ENCODE results near the gene B3GNT7.

B3GNT7 gene

GRCh38 chr2:231376857-231377256 lies 18.7 kb upstream of the B3GNT7 start (continued):
- no peak for TF ChIP-seq ZNF514 (tag by site-specific recombination; IDR thresholded peaks at IDR 0.05)
- no peak for TF ChIP-seq ZNF223 (tag by site-specific recombination; IDR thresholded peaks at IDR 0.05)

GRCh38 chr2:231378026-231378722 lies 17.3 kb upstream of the B3GNT7 start:
- H3K4me3 ChIP-seq (ENCODE audit: low read depth, low read length) = no peak overlapping the region
- ChIA-PET CTCF (interaction anchor here (0.6 to 1.1 kb wide), 2 partner anchors 81 to 325 kb away, joined by 3 to 4 read pairs; no protein-coding TSS in a partner anchor), POLR2A (no interaction called here)
- no peak for TF ChIP-seq ZNF473 (tag by site-specific recombination; IDR thresholded peaks at IDR 0.05)
- peak; percentile 88 for TF ChIP-seq ZNF112 (tag by site-specific recombination; IDR thresholded peaks at IDR 0.05)
- H3K4me1 ChIP-seq (ENCODE audit: control insufficient read depth, insufficient read depth, low read length) = no peaks in the 10 kb centered on the region
- H3K36me3 ChIP-seq (ENCODE audit: control insufficient read depth in 2 of 2, insufficient read depth in 1 of 2, low read length in 2 of 2) = no peaks in the 10 kb centered on the region
- H3K9me3 ChIP-seq (ENCODE audit: control insufficient read depth, insufficient read depth, low read depth, low read length) = no peaks in the 10 kb centered on the region
- H3K27ac ChIP-seq (ENCODE audit: extremely low read depth, low read depth, low read length) = no peak overlapping the region

- Histone ChIP-seq H3K27ac (ENCODE audit: extremely low read depth, low read depth, low read length) (no peak overlapping the region), H3K9me3 (ENCODE audit: control insufficient read depth, insufficient read depth, low read depth, low read length) (no peaks in the 10 kb centered on the region), H3K36me3 (ENCODE audit: control insufficient read depth in 2 of 2, insufficient read depth in 1 of 2, low read length in 2 of 2) (no peaks in the 10 kb centered on the region), H3K4me3 (ENCODE audit: low read depth, low read length) (no peak overlapping the region), H3K4me1 (ENCODE audit: control insufficient read depth, insufficient read depth, low read length) (peaks cover 6% of the 10 kb centered on the region; the same call in 1 of the 2 replicates)
- no peak for TF ChIP-seq ZNF211 (tag by site-specific recombination; IDR thresholded peaks at IDR 0.05; ENCODE audit: low read depth)
- ChIA-PET CTCF (no interaction called here), POLR2A (no interaction called here)
These were observed 16.0 kb upstream of the B3GNT7 start for GRCh38 chr2:231379266-231380215.

DNA sequence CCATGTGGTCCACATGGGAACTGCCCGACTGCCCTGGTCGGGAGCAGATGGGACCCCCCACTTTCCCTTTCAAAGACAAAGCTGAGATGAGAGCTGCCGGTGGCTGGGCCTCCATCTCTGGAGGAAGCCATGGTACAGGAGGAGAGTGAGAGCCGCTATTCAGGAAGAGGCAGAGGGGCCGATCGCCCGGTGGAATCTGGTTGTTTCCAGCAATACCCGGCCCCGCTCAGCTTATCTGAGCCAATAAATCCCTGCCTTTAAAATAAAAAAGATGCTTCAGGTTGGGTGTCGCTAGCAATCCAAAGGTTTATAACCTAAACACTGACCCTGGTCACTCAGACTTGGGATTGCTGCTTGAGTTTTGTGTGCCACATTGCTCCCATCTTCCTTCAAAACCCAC lies 15.2 kb upstream of the B3GNT7 start:
- H3K36me3 ChIP-seq (ENCODE audit: control insufficient read depth in 2 of 2, insufficient read depth in 1 of 2, low read length in 2 of 2) = no peaks in the 10 kb centered on the region
- H3K27ac ChIP-seq (ENCODE audit: extremely low read depth, low read depth, low read length) = no peak overlapping the region
- H3K4me3 ChIP-seq (ENCODE audit: low read depth, low read length) = no peak overlapping the region
- ChIA-PET POLR2A (no interaction called here), CTCF (no interaction called here)
- H3K4me1 ChIP-seq (ENCODE audit: control insufficient read depth, insufficient read depth, low read length) = peaks cover 6% of the 10 kb centered on the region; the same call in 1 of the 2 replicates
- H3K9me3 ChIP-seq (ENCODE audit: control insufficient read depth, insufficient read depth, low read depth, low read length) = no peaks in the 10 kb centered on the region
- TF ChIP-seq SP3 (tag by site-specific recombination; IDR thresholded peaks at IDR 0.05) = no peak
- TF ChIP-seq ZNF704 (tag by site-specific recombination; IDR thresholded peaks at IDR 0.05) = no peak
- no peak for TF ChIP-seq ZNF221 (tag by site-specific recombination; IDR thresholded peaks at IDR 0.05; ENCODE audit: borderline replicate concordance)
- TF ChIP-seq ZNF629 (tag by site-specific recombination; IDR thresholded peaks at IDR 0.05) = no peak
- no peak for TF ChIP-seq REPIN1 (tag by site-specific recombination; IDR thresholded peaks at IDR 0.05; ENCODE audit: low read depth)
- no peak for TF ChIP-seq ZNF416 (tag by site-specific recombination; IDR thresholded peaks at IDR 0.05)
- no peak for TF ChIP-seq ZSCAN23 (tag by site-specific recombination; IDR thresholded peaks at IDR 0.05)
- no peak for TF ChIP-seq ZBTB1 (tag by site-specific recombination; IDR thresholded peaks at IDR 0.05)
- TF ChIP-seq OVOL3 (tag by site-specific recombination; IDR thresholded peaks at IDR 0.05) = no peak

Measured in HEK293 (cell line).